SK-N-MC (cell line): ENCODE results near the gene TMEM81.

Experiments
- EZH2 ChIP-seq: fragments of 200-600 bp; sonication (generic); IDR thresholded peaks from one replicate; pipeline ENCODE4 v1.6.1; 2017; ENCODE audit warnings: antibody characterized with exemption
- POLR2AphosphoS5 ChIP-seq: IDR thresholded peaks from 2 replicates; pipeline ENCODE4 v1.6.1; 2012; ENCODE audit warnings: mild to moderate bottlenecking, low read depth, low read length, borderline replicate concordance

DNA sequence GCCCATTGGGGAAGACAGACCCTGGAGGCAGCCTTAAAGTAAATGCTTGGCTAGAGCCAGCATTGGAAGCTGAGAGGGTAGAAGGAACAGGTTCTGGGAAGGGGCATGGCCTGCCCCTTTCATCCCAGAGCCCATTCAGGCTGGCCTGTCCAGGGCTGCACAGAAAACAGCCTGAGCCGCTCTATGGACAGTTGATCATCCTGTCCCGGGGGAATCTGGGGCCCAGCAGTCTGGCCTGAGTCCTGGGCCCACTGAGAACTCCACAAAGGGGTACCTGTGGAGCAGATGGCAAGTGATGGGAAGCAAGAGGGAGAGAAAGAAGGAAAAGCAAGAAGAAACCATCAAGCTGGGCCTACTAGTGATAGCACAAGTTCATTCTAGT lies 13.2 kb downstream of the TMEM81 start:
- TF ChIP-seq EZH2 (no peak), POLR2AphosphoS5 (no peak)
